CD14-positive monocyte (primary cell): ENCODE data around the gene SLC24A4. TPM values are rescaled to one million over a fixed set of nuclear protein-coding genes. Genes with fewer than 3 reads are reported as not detected.
A peak's percentile ranks its signal among the peaks of the same experiment; 100 is the strongest.

Source experiments
- DNase-seq, 3 donors: peaks; one replicate each; pipeline ENCODE4 v3.0.0-alpha.2; 2011 to 2022
- H2AFZ ChIP-seq: 2 replicates; pipeline ENCODE4 v1.6.0; 2012; ENCODE audit warnings: mild to moderate bottlenecking, low read depth, low read length, inconsistent platforms; ENCODE audit not compliant: insufficient read depth, poor library complexity, severe bottlenecking
- H3K27ac ChIP-seq, 2 donors: 1 replicate in 1 of 2; 2 replicates in 1 of 2; pipeline ENCODE4 v1.5.1; 2012 to 2013; ENCODE audit warnings: low read length in 2 of 2, control low read depth in 1 of 2, inconsistent platforms in 1 of 2, low read depth in 1 of 2, mild to moderate bottlenecking in 1 of 2
- H3K27me3 ChIP-seq, 2 donors: one replicate each; pipeline versions ENCODE4 v1.6.0 to v1.6.1; 2011 to 2013; ENCODE audit warnings: low read length in 2 of 2; ENCODE audit not compliant: control insufficient read depth in 2 of 2, insufficient read depth in 2 of 2
- H3K36me3 ChIP-seq, 2 donors: replicated peaks in 1 of 2; 1 replicate in 1 of 2; 2 replicates in 1 of 2; pipeline versions ENCODE4 v1.5.1 to v1.6.1; 2012 to 2013; ENCODE audit warnings: low read length in 2 of 2, control low read depth in 1 of 2, inconsistent platforms in 1 of 2, mild to moderate bottlenecking in 1 of 2; ENCODE audit not compliant: insufficient read depth in 2 of 2, control insufficient read depth in 1 of 2
- H3K4me1 ChIP-seq, 2 donors: 1 replicate in 1 of 2; 2 replicates in 1 of 2; pipeline versions ENCODE4 v1.5.1 to v1.6.1; 2012 to 2013; ENCODE audit warnings: low read length in 2 of 2, control low read depth in 1 of 2, inconsistent platforms in 1 of 2, mild to moderate bottlenecking in 1 of 2, moderate library complexity in 1 of 2; ENCODE audit not compliant: insufficient read depth in 2 of 2, control insufficient read depth in 1 of 2
- H3K4me2 ChIP-seq: replicated peaks from 2 replicates; pipeline ENCODE3; 2012; ENCODE audit warnings: low read length, moderate library complexity, mild to moderate bottlenecking; ENCODE audit not compliant: poor library complexity, severe bottlenecking; ENCODE audit errors: extremely low read depth
- H3K4me3 ChIP-seq, 3 experiments: fragments of 200-600 bp in 1 of 3; sonication (generic) in 1 of 3; replicated peaks in 1 of 3; 1 replicate in 2 of 3; 2 replicates in 1 of 3; pipeline ENCODE4 v1.5.1; 2011 to 2013; ENCODE audit warnings: low read length in 3 of 3, mild to moderate bottlenecking in 3 of 3, control low read depth in 2 of 3, low read depth in 2 of 3, inconsistent platforms in 1 of 3, moderate library complexity in 1 of 3
- H3K79me2 ChIP-seq: 2 replicates; pipeline ENCODE4 v1.6.0; 2012; ENCODE audit warnings: mild to moderate bottlenecking, control low read depth, inconsistent platforms, low read length, moderate library complexity; ENCODE audit not compliant: insufficient read depth
- H3K9ac ChIP-seq: 2 replicates; pipeline ENCODE4 v1.6.0; 2017; ENCODE audit warnings: low read length, mild to moderate bottlenecking; ENCODE audit not compliant: insufficient read depth, poor library complexity, severe bottlenecking
- H3K9me3 ChIP-seq, 2 donors: replicated peaks in 1 of 2; 1 replicate in 1 of 2; 2 replicates in 1 of 2; pipeline versions ENCODE4 v1.5.1 to v1.6.1; 2012 to 2013; ENCODE audit warnings: low read length in 2 of 2, control low read depth in 1 of 2; ENCODE audit not compliant: control insufficient read depth in 1 of 2, insufficient read depth in 1 of 2
- H4K20me1 ChIP-seq: 2 replicates; pipeline ENCODE4 v1.6.0; 2012; ENCODE audit warnings: mild to moderate bottlenecking, low read length, control low read depth, moderate library complexity; ENCODE audit not compliant: insufficient read depth
- H3K27ac Mint-ChIP-seq, 7 donors: one replicate each; pipeline ENCODE4 v1.8.0; 2020; ENCODE audit warnings: mild to moderate bottlenecking in 7 of 7, mixed read lengths in 7 of 7, moderate library complexity in 6 of 7, inconsistent platforms in 2 of 7
- H3K27me3 Mint-ChIP-seq, 3 donors: one replicate each; pipeline ENCODE4 v1.8.0; 2021 to 2022; ENCODE audit warnings: low read depth in 3 of 3, mild to moderate bottlenecking in 3 of 3, mixed read lengths in 3 of 3, moderate library complexity in 3 of 3, inconsistent platforms in 1 of 3
- H3K36me3 Mint-ChIP-seq, 2 donors: one replicate each; pipeline ENCODE4 v1.8.0; 2020; ENCODE audit warnings: mixed read lengths in 2 of 2, inconsistent platforms in 1 of 2, mild to moderate bottlenecking in 1 of 2
- H3K4me1 Mint-ChIP-seq: one replicate; pipeline ENCODE4 v1.8.0; 2020; ENCODE audit warnings: mild to moderate bottlenecking, mixed read lengths
- H3K4me3 Mint-ChIP-seq, 2 donors: one replicate each; pipeline ENCODE4 v1.8.0; 2020; ENCODE audit warnings: mild to moderate bottlenecking in 2 of 2, mixed read lengths in 2 of 2, moderate library complexity in 1 of 2
- H3K9me3 Mint-ChIP-seq, 7 donors: one replicate each; pipeline ENCODE4 v1.8.0; 2020 to 2022; ENCODE audit warnings: mixed read lengths in 7 of 7, mild to moderate bottlenecking in 6 of 7, moderate library complexity in 6 of 7, inconsistent platforms in 2 of 7
- WGBS: methylation state at CpG from one replicate; pipeline ENCODE4 v1.1.5; 2013; ENCODE audit warnings: missing lambda C conversion rate; ENCODE audit not compliant: insufficient coverage; 5-methylcytosine and 5-hydroxymethylcytosine counted together
- intact Hi-C, 2 donors: fragments of 100-400 bp; cut with micrococcal nuclease; formaldehyde crosslinking; loops; one replicate each; pipeline versions ENCODE4 v1.15.0 to v1.15.1; 2023
- polyA plus RNA-seq, 3 donors: library from polyadenylated mRNA; depleted of rRNA in 1 of 3; unstranded in 2 of 3; stranded (reverse) in 1 of 3; fragments of 300-500 nt in 2 of 3; fragments of >200 nt in 1 of 3; fragmentation: Illumina TruSeq in 2 of 3; gene quantifications; 1 replicate in 2 of 3; 2 replicates in 1 of 3; pipeline ENCODE4 v1.2.3, GENCODE V29; 2012 to 2021
- TF ChIP-seq, protein P1 (sequence below): fragments of 200-600 bp; IDR thresholded peaks from one replicate; pipeline ENCODE4 v1.8.0; 2022; ENCODE audit warnings: antibody characterized with exemption, mild to moderate bottlenecking

The SLC24A4 gene
- polyA plus RNA-seq, 3 donors: 20.0 to 41.9 (median 26.5) TPM

DNA sequence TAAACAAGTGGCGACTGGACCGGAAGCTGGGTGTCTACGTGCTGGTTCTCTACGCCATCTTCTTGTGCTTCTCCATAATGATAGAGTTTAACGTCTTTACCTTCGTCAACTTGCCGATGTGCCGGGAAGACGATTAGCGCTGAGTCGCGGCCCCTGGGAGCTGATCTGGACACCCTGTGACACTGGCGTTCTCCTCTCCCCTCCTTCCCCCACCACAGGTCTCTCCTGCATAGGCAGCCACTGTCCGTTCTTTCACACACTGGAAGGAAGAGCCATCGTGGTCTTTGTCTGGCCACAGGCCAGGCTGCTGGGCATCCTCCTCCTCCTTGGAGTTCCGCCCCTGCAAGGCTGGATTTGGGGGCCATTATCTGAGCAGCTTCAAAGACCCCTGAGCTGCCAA is 170.5 kb downstream of the SLC24A4 start:
- Histone ChIP-seq H3K4me1 (peaks cover 79 to 89% of the 10 kb centered on the region in 2 donors), H3K27ac (peak overlapping the region; percentile 56 to 97)
- TF ChIP-seq, protein P1, sequence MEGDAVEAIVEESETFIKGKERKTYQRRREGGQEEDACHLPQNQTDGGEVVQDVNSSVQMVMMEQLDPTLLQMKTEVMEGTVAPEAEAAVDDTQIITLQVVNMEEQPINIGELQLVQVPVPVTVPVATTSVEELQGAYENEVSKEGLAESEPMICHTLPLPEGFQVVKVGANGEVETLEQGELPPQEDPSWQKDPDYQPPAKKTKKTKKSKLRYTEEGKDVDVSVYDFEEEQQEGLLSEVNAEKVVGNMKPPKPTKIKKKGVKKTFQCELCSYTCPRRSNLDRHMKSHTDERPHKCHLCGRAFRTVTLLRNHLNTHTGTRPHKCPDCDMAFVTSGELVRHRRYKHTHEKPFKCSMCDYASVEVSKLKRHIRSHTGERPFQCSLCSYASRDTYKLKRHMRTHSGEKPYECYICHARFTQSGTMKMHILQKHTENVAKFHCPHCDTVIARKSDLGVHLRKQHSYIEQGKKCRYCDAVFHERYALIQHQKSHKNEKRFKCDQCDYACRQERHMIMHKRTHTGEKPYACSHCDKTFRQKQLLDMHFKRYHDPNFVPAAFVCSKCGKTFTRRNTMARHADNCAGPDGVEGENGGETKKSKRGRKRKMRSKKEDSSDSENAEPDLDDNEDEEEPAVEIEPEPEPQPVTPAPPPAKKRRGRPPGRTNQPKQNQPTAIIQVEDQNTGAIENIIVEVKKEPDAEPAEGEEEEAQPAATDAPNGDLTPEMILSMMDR: no peak

DNA sequence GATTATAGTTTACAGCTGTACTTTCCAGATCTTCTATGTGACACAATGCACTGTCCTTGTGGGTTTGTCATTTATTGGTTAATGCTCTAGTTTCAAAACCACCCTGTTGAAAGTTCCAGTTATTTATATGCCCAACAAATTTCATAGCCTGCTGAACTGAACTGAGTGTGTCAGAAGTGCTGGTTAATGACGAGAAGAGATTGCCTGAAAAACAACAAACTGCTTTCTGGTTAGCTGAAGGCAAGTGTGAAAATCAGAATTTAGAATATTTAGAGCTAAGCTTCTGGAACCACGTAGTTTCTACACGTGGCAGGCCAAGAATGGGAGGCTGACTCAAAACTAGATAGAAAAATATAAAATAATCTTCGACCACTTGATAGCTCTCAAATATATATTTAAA is 171.5 kb downstream of the SLC24A4 start:
- peaks cover 21 to 53% of the 10 kb centered on the region in 2 donors for H3K36me3 ChIP-seq
- H3K27me3 ChIP-seq: no peaks in the 10 kb centered on the region
- H3K9ac ChIP-seq: peak overlapping the region; percentile 53
- H3K27me3 Mint-ChIP-seq: peaks cover 0 to 10% (median under 1%) of the 10 kb centered on the region in 3 donors
- H4K20me1 ChIP-seq: no peaks in the 10 kb centered on the region
- peaks cover 69 to 79% of the 10 kb centered on the region in 2 donors for H3K4me1 ChIP-seq
- H3K4me2 ChIP-seq: no peak overlapping the region
- no peak overlapping the region for H2AFZ ChIP-seq
- 0% methylated on average over 1 of the region's 4 CpGs for WGBS
- H3K4me3 ChIP-seq: no peak overlapping the region
- peaks cover 0 to 2% (median 0%) of the 10 kb centered on the region in 7 donors for H3K9me3 Mint-ChIP-seq
- peak overlapping the region; percentile 96 to 99 (median 98) for H3K27ac Mint-ChIP-seq
- H3K27ac ChIP-seq: peak overlapping the region; percentile 39 to 97
- DNase-seq: peak in 2 of 3 donors; percentile 74 to 89
- peaks cover 24% of the 10 kb centered on the region for H3K79me2 ChIP-seq
- peaks cover 75 to 88% of the 10 kb centered on the region in 2 donors for H3K36me3 Mint-ChIP-seq
- H3K4me3 Mint-ChIP-seq: no peak overlapping the region
- H3K9me3 ChIP-seq: no peaks in the 10 kb centered on the region
- intact Hi-C loops: no loop called here
- peaks cover 73% of the 10 kb centered on the region for H3K4me1 Mint-ChIP-seq
- TF ChIP-seq, protein P1: no peak

More for the DNA sequence above, 170.5 kb downstream of the SLC24A4 start:
- peaks cover 28% of the 10 kb centered on the region for H3K79me2 ChIP-seq
- Mint-ChIP-seq H3K9me3 (peaks cover 0 to 2% (median 0%) of the 10 kb centered on the region in 7 donors), H3K4me1 (peaks cover 83% of the 10 kb centered on the region), H3K4me3 (no peak overlapping the region), H3K27me3 (peaks cover 0 to 7% (median 0%) of the 10 kb centered on the region in 3 donors), H3K27ac (peak overlapping the region; percentile 96 to 99 (median 98)), H3K36me3 (peaks cover 71 to 86% of the 10 kb centered on the region in 2 donors)
- DNase-seq: no peak
- intact Hi-C loops: loop anchor here in 1 of 2 donors (2.0 kb wide), 1 partner anchor 13 kb away; no protein-coding TSS in a partner anchor
- H2AFZ ChIP-seq: no peak overlapping the region
- peak overlapping the region; percentile 16 for H3K9ac ChIP-seq
- no peaks in the 10 kb centered on the region for H3K9me3 ChIP-seq
- no peak overlapping the region for H3K4me2 ChIP-seq
- H3K36me3 ChIP-seq: peaks cover 19 to 45% of the 10 kb centered on the region in 2 donors
- no peaks in the 10 kb centered on the region for H3K27me3 ChIP-seq
- no peaks in the 10 kb centered on the region for H4K20me1 ChIP-seq
- 94% methylated on average over 15 of the region's 16 CpGs for WGBS
- H3K4me3 ChIP-seq: no peak overlapping the region
